Mesendoderm (in vitro differentiated cells): ENCODE results near the gene PASK.

Experiments
- DNase-seq: peaks from one replicate; pipeline ENCODE4 v3.0.0; 2013
- H2AK5ac ChIP-seq: 2 replicates; pipeline ENCODE4 v1.6.1; 2013; ENCODE audit warnings: low read length, inconsistent platforms
- H2BK120ac ChIP-seq: 2 replicates; pipeline ENCODE4 v1.6.1; 2013; ENCODE audit warnings: low read depth, mild to moderate bottlenecking, low read length, moderate library complexity, mixed read lengths
- H2BK15ac ChIP-seq: replicated peaks from 2 replicates; pipeline ENCODE4 v1.6.1; 2013; ENCODE audit warnings: low read depth, mild to moderate bottlenecking, moderate library complexity
- H2BK5ac ChIP-seq: 2 replicates; pipeline ENCODE4 v1.6.1; 2013; ENCODE audit warnings: low read length, inconsistent platforms
- H3K18ac ChIP-seq: 2 replicates; pipeline ENCODE4 v1.6.1; 2013; ENCODE audit warnings: mild to moderate bottlenecking, low read length, mixed read lengths
- H3K23ac ChIP-seq: one replicate; pipeline ENCODE4 v1.6.1; 2013; ENCODE audit warnings: low read length
- H3K27ac ChIP-seq: 2 replicates; pipeline ENCODE4 v1.5.1; 2013; ENCODE audit warnings: low read depth, mild to moderate bottlenecking, inconsistent platforms, low read length, moderate library complexity
- H3K27me3 ChIP-seq: 2 replicates; pipeline ENCODE4 v1.6.1; 2013; ENCODE audit warnings: low read length, control low read depth, mild to moderate bottlenecking, inconsistent platforms; ENCODE audit not compliant: insufficient read depth, poor library complexity
- H3K36me3 ChIP-seq: 2 replicates; pipeline ENCODE4 v1.6.1; 2013; ENCODE audit warnings: low read length, inconsistent platforms; ENCODE audit not compliant: control insufficient read depth, insufficient read depth
- H3K4ac ChIP-seq: one replicate; pipeline ENCODE4 v1.6.1; 2013; ENCODE audit warnings: low read depth, mild to moderate bottlenecking, low read length, moderate library complexity
- H3K4me1 ChIP-seq: 2 replicates; pipeline ENCODE4 v1.6.1; 2013; ENCODE audit warnings: low read depth, low read length, inconsistent platforms; ENCODE audit not compliant: control insufficient read depth
- H3K4me2 ChIP-seq: 2 replicates; pipeline ENCODE4 v1.6.1; 2013; ENCODE audit warnings: low read length
- H3K4me3 ChIP-seq: 2 replicates; pipeline ENCODE4 v1.5.1; 2013; ENCODE audit warnings: mild to moderate bottlenecking, low read length
- H3K56ac ChIP-seq: one replicate; pipeline ENCODE4 v1.6.1; 2013; ENCODE audit warnings: low read length
- H3K79me1 ChIP-seq: 2 replicates; pipeline ENCODE4 v1.6.1; 2013; ENCODE audit warnings: low read length, inconsistent platforms
- H3K79me2 ChIP-seq: 2 replicates; pipeline ENCODE4 v1.6.1; 2013; ENCODE audit warnings: mild to moderate bottlenecking, low read length; ENCODE audit not compliant: control insufficient read depth, insufficient read depth
- H3K9ac ChIP-seq: 2 replicates; pipeline ENCODE4 v1.6.1; 2013; ENCODE audit warnings: low read length, inconsistent platforms
- H4K5ac ChIP-seq: one replicate; pipeline ENCODE4 v1.6.1; 2013; ENCODE audit warnings: low read length
- H4K8ac ChIP-seq: one replicate; pipeline ENCODE4 v1.6.1; 2013; ENCODE audit warnings: low read depth, mild to moderate bottlenecking, control low read depth, low read length, moderate library complexity
- WGBS: extraction: QIAGEN DNeasy Blood & Tissue Kit; methylation state at CpG from one replicate; pipeline ENCODE4 v1.1.7; 2013; ENCODE audit warnings: low lambda C conversion rate, missing lambda C conversion rate; ENCODE audit not compliant: insufficient coverage; ENCODE audit errors: extremely low coverage; 5-methylcytosine and 5-hydroxymethylcytosine counted together

PASK gene

DNA sequence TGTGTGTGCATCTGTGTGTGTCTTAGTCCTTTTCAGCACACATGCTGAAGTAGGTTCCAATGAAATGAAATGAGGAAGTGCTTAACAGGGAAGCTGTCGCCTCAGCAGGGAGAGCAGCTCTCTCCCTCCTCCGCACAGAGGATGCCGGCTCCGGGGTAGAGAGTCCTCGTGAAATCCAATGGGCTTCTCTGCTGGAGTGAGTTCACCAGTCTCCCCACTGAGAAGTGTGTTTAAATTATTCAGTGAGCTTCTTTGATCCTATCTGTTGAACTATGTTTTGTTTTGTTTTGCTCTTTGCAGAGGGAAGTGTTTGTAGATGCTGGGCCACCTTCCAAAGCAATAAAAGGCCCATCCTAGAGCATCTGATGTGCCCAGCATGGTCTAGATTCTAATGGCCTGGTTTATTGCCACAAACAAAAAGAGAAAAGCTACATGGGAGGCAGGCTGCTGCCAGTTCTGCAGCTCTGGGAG is 7.7 kb upstream of the PASK start:
- H3K23ac ChIP-seq = no peak overlapping the region
- no peaks in the 10 kb centered on the region for H3K36me3 ChIP-seq
- H3K9ac ChIP-seq = no peak overlapping the region
- no peak overlapping the region for H4K5ac ChIP-seq
- no peak overlapping the region for H2BK120ac ChIP-seq
- H2BK15ac ChIP-seq = no peak overlapping the region
- peak overlapping the region; percentile 9 for H3K56ac ChIP-seq
- no CpG with 5 or more reads among the region's 5 CpGs for WGBS
- H3K27me3 ChIP-seq = no peaks in the 10 kb centered on the region
- peaks cover 2% of the 10 kb centered on the region for H3K4me1 ChIP-seq
- no peak overlapping the region for H4K8ac ChIP-seq
- H2AK5ac ChIP-seq = no peak overlapping the region
- no peak overlapping the region for H3K4me2 ChIP-seq
- no peak overlapping the region for H3K27ac ChIP-seq
- peaks cover 4% of the 10 kb centered on the region for H3K79me1 ChIP-seq
- no peak overlapping the region for H3K4ac ChIP-seq
- peak; percentile 19 for DNase-seq
- no peak overlapping the region for H3K4me3 ChIP-seq
- no peak overlapping the region for H3K18ac ChIP-seq
- no peak overlapping the region for H2BK5ac ChIP-seq
- H3K79me2 ChIP-seq = no peaks in the 10 kb centered on the region

DNA sequence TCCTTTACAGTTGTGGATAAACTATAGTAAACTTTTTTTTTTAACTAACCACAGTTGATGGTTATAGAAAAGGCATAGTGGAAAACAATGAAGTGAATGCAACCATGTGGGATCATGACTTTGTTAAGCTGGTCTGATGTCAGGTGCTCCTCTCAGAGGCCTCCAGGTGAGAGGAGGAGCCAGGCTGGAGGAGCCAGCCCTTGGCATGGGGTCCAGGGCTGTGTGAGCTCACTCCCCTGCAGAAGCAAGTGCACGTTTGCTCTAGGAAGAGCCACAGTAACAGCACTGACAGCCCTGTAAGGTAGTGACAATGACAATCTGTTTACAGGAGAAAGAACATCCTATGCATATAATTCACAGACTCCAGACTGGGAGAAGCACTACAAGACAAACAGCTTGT is 6.7 kb upstream of the PASK start:
- Histone ChIP-seq H3K79me2 (no peaks in the 10 kb centered on the region), H3K27ac (no peak overlapping the region), H3K23ac (no peak overlapping the region), H3K4me3 (no peak overlapping the region), H3K4me1 (peaks cover 2% of the 10 kb centered on the region), H3K79me1 (peaks cover 8% of the 10 kb centered on the region), H2BK5ac (no peak overlapping the region), H3K18ac (no peak overlapping the region), H2BK15ac (no peak overlapping the region), H3K4me2 (no peak overlapping the region), H3K9ac (no peak overlapping the region), H3K4ac (no peak overlapping the region), H2AK5ac (no peak overlapping the region), H3K27me3 (no peaks in the 10 kb centered on the region), H4K8ac (no peak overlapping the region), H3K36me3 (no peaks in the 10 kb centered on the region), H4K5ac (no peak overlapping the region), H3K56ac (no peak overlapping the region), H2BK120ac (no peak overlapping the region)
- no CpG with 5 or more reads among the region's 1 CpG for WGBS
- DNase-seq = no peak

DNA sequence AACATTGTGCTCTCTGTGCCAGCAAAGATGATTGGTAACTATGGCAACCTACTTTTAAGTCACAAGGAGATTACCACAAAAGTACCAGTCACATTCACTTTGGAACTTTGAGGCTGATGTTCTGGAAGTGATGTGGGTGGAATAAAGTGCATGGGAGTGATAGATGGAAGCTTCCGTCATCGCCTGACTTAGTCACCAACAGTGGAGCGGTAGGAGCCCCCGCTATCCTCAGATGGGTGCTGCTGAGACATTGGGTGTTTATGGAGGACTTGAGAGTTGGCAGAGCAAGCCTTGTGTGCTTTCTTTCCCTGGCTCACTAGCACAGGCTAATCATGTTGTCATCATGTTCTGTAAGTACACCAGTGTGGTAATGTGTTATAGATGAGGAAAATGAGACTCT is 5.6 kb upstream of the PASK start:
- Histone ChIP-seq H3K4me1 (peaks cover 2% of the 10 kb centered on the region), H3K4ac (no peak overlapping the region), H3K18ac (no peak overlapping the region), H3K23ac (no peak overlapping the region), H3K4me3 (no peak overlapping the region), H3K36me3 (no peaks in the 10 kb centered on the region), H3K4me2 (no peak overlapping the region), H3K79me1 (peaks cover 10% of the 10 kb centered on the region), H4K5ac (no peak overlapping the region), H4K8ac (no peak overlapping the region), H3K27ac (no peak overlapping the region), H3K56ac (no peak overlapping the region), H2BK15ac (no peak overlapping the region), H3K79me2 (no peaks in the 10 kb centered on the region), H3K27me3 (no peaks in the 10 kb centered on the region), H2BK5ac (no peak overlapping the region), H3K9ac (no peak overlapping the region), H2AK5ac (no peak overlapping the region), H2BK120ac (no peak overlapping the region)
- no CpG with 5 or more reads among the region's 4 CpGs for WGBS
- DNase-seq = no peak

DNA sequence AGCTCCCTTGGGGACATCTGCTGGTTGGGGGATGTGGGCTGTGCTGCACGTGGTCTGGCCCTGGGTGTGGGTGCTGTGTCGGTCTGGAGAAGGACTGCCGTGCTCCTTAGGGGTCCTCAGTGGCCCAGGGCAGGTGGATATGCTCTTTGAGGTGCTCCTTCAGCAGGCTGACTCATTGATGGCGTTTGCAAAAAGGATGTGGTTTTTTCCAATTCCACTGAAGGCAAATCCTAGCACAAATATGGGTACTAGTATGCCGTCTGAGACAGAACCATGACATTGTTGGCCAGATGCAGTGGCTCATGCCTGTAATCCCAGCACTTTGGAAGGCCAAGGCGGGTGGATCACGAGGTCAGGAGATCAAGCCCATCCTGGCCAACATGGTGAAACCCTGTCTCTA is 4.3 kb upstream of the PASK start:
- DNase-seq = no peak
- H3K56ac ChIP-seq = no peak overlapping the region
- no peak overlapping the region for H4K5ac ChIP-seq
- H3K79me2 ChIP-seq = no peaks in the 10 kb centered on the region
- no peaks in the 10 kb centered on the region for H3K36me3 ChIP-seq
- H2BK120ac ChIP-seq = no peak overlapping the region
- no peak overlapping the region for H3K23ac ChIP-seq
- H3K4ac ChIP-seq = no peak overlapping the region
- H3K4me3 ChIP-seq = no peak overlapping the region
- H2AK5ac ChIP-seq = no peak overlapping the region
- H3K4me1 ChIP-seq = peaks cover 2% of the 10 kb centered on the region
- peaks cover 10% of the 10 kb centered on the region for H3K79me1 ChIP-seq
- H3K18ac ChIP-seq = no peak overlapping the region
- H3K27me3 ChIP-seq = no peaks in the 10 kb centered on the region
- H2BK15ac ChIP-seq = no peak overlapping the region
- H3K9ac ChIP-seq = no peak overlapping the region
- H2BK5ac ChIP-seq = no peak overlapping the region
- H3K4me2 ChIP-seq = no peak overlapping the region
- no CpG with 5 or more reads among the region's 7 CpGs for WGBS
- no peak overlapping the region for H3K27ac ChIP-seq
- no peak overlapping the region for H4K8ac ChIP-seq

DNA sequence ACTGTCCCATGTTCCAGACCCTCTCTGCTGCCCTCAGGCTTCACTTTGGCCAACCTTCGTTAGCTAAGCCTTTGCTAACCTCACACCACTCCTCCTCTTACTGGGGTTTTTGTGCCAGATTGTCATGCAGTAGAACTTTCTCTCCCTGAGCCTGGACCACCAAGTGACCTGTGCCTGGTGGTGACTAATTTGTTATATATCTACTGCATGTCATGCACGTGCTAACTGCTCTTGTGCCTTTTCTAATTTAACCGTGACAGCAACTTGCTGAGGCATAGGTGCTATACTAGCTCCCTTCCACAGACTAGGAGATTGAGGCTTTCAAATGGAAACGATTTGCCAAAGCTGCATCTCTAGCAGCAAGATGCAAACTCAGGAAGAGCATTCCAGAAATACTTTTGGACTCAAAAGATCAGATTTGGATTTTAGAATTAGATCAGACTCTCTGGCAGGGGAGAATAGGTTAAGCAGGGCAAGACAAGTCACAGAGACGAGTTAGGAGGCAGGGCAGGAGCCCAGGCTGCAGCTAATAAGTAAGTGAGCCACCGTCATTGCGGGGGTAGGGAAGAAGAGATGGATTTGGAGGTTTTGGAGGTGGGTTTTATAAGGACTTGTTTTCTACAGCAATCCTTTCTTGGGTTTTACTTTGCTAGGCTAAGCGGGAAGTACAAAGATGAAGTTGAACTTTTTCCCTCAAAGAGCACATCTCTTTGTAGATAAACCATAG is 2.8 kb upstream of the PASK start:
- Histone ChIP-seq H3K4me3 (no peak overlapping the region), H4K8ac (no peak overlapping the region), H3K18ac (no peak overlapping the region), H3K79me2 (no peaks in the 10 kb centered on the region), H3K4me2 (no peak overlapping the region), H3K4me1 (peaks cover 2% of the 10 kb centered on the region), H3K56ac (peak overlapping the region; percentile 3), H3K4ac (no peak overlapping the region), H3K27ac (no peak overlapping the region), H3K36me3 (no peaks in the 10 kb centered on the region), H2BK5ac (no peak overlapping the region), H2AK5ac (no peak overlapping the region), H3K9ac (peak overlapping the region; percentile 16), H3K27me3 (no peaks in the 10 kb centered on the region), H2BK15ac (no peak overlapping the region), H3K23ac (no peak overlapping the region), H4K5ac (no peak overlapping the region), H2BK120ac (no peak overlapping the region), H3K79me1 (peaks cover 13% of the 10 kb centered on the region)
- WGBS = no CpG with 5 or more reads among the region's 8 CpGs
- DNase-seq = peak; percentile 30
